ENCODE results near the gene ASTN1. TPM values are rescaled to one million over a fixed set of nuclear protein-coding genes. Genes with fewer than 3 reads are reported as not detected.

The ASTN1 gene
- total and polyA plus RNA-seq, 2 experiments from 2014 or later = 9.3 to 34.2 TPM

- Histone ChIP-seq H3K9me3 (ENCODE audit: low read depth) (no peaks in the 10 kb centered on the region), H3K27ac (no peak overlapping the region), H3K4me3 (no peak overlapping the region), H3K4me1 (ENCODE audit: low read depth) (no peaks in the 10 kb centered on the region), H3K36me3 (no peaks in the 10 kb centered on the region), H3K27me3 (no peaks in the 10 kb centered on the region)
- DNase-seq (ENCODE audit: low read depth in 1 of 2, low spot score in 1 of 2) = no peak
- no peak for TF ChIP-seq CTCF (IDR thresholded peaks at IDR 0.05; ENCODE audit: low read depth, low read length)
These were observed 220.7 kb downstream of the ASTN1 start for GRCh38 chr1:176943783-176944182.

GRCh38 chr1:176942346-176942745 is 222.2 kb downstream of the ASTN1 start:
- no peak for TF ChIP-seq CTCF (IDR thresholded peaks at IDR 0.05; ENCODE audit: low read depth, low read length)
- no peaks in the 10 kb centered on the region for H3K9me3 ChIP-seq (ENCODE audit: low read depth)
- no peaks in the 10 kb centered on the region for H3K27me3 ChIP-seq
- no peak overlapping the region for H3K27ac ChIP-seq
- no peak for DNase-seq (ENCODE audit: low read depth in 1 of 2, low spot score in 1 of 2)
- H3K4me3 ChIP-seq = no peak overlapping the region
- no peaks in the 10 kb centered on the region for H3K4me1 ChIP-seq (ENCODE audit: low read depth)
- H3K36me3 ChIP-seq = no peaks in the 10 kb centered on the region

GRCh38 chr1:176939993-176940392 is 224.5 kb downstream of the ASTN1 start:
- H3K4me1 ChIP-seq (ENCODE audit: low read depth) = no peaks in the 10 kb centered on the region
- no peak for TF ChIP-seq CTCF (IDR thresholded peaks at IDR 0.05; ENCODE audit: low read depth, low read length)

GRCh38 chr1:176938375-176938774 is 226.1 kb downstream of the ASTN1 start:
- H3K27ac ChIP-seq = no peak overlapping the region
- no peaks in the 10 kb centered on the region for H3K9me3 ChIP-seq (ENCODE audit: low read depth)
- H3K36me3 ChIP-seq = no peaks in the 10 kb centered on the region
- TF ChIP-seq CTCF (IDR thresholded peaks at IDR 0.05; ENCODE audit: low read depth, low read length) = no peak
- no peak overlapping the region for H3K4me3 ChIP-seq
- no peaks in the 10 kb centered on the region for H3K4me1 ChIP-seq (ENCODE audit: low read depth)
- H3K27me3 ChIP-seq = no peaks in the 10 kb centered on the region
- no peak for DNase-seq (ENCODE audit: low read depth in 1 of 2, low spot score in 1 of 2)

More at GRCh38 chr1:176939993-176940392, 224.5 kb downstream of the ASTN1 start:
- no peaks in the 10 kb centered on the region for H3K9me3 ChIP-seq (ENCODE audit: low read depth)
- no peaks in the 10 kb centered on the region for H3K36me3 ChIP-seq
- no peak for DNase-seq (ENCODE audit: low read depth in 1 of 2, low spot score in 1 of 2)
- no peaks in the 10 kb centered on the region for H3K27me3 ChIP-seq
- H3K4me3 ChIP-seq = no peak overlapping the region
- no peak overlapping the region for H3K27ac ChIP-seq

- H3K4me1 ChIP-seq (ENCODE audit: low read depth) = peaks cover 16% of the 10 kb centered on the region
- no peak overlapping the region for H3K4me3 ChIP-seq
- H3K27me3 ChIP-seq = no peaks in the 10 kb centered on the region
- DNase-seq (ENCODE audit: low read depth in 1 of 2, low spot score in 1 of 2) = no peak
- H3K9me3 ChIP-seq (ENCODE audit: low read depth) = no peaks in the 10 kb centered on the region
- no peak overlapping the region for H3K27ac ChIP-seq
- TF ChIP-seq CTCF (IDR thresholded peaks at IDR 0.05; ENCODE audit: low read depth, low read length) = no peak
- H3K36me3 ChIP-seq = no peaks in the 10 kb centered on the region
These were observed 230.1 kb downstream of the ASTN1 start for GRCh38 chr1:176934370-176934769.

Data from cardiac muscle cell (in vitro differentiated cells and primary cell).